ENCODE measurements around the gene CELF4. TPM values are rescaled to one million over a fixed set of nuclear protein-coding genes. Genes with fewer than 3 reads are reported as not detected.

The CELF4 gene
- total RNA-seq, 1 experiment from 2014 or later, result 0.40 TPM

DNA sequence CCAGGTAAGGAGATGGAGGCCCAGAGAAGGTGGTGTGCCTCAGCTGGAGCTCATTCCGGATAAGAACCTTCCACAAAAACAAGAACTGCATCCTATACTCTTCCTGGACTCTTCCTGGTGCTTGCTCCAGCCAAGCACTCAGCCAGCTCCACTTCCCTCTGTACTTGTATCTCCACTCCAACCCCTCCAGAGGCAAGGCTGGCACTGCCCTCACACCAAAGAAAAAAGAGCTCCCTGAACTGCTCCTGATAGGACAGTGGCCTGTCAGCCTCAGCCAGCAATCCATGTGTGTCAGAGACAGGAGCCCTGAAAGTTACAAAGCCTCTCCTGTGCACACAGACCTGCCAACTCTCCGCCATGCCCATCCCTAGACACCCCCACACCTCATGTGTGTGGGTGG, 248.1 kb downstream of the CELF4 start:
- H3K9ac ChIP-seq (ENCODE audit: low read length), result no peak overlapping the region
- no peaks in the 10 kb centered on the region for H3K4me1 ChIP-seq (ENCODE audit: insufficient read depth, low read length)
- H3K4me3 ChIP-seq (ENCODE audit: low read length), result no peak overlapping the region
- no peaks in the 10 kb centered on the region for H3K9me2 ChIP-seq (replicated peaks; ENCODE audit: low read length)
- no peak overlapping the region for H3K27ac ChIP-seq (ENCODE audit: low read length)
- H3K9me3 ChIP-seq (ENCODE audit: low read length), result no peaks in the 10 kb centered on the region
- POLR2A ChIA-PET (ENCODE audit: unreplicated experiment), result no interaction called here
- intact Hi-C loops (cut with micrococcal nuclease), result no loop called here
- no peaks in the 10 kb centered on the region for H4K20me1 ChIP-seq (ENCODE audit: low read length)
- no peaks in the 10 kb centered on the region for H3K36me3 ChIP-seq (ENCODE audit: low read depth, low read length)
- H3F3A ChIP-seq (ENCODE audit: low read length, unreplicated experiment), result no peaks in the 10 kb centered on the region
- no TSS peak for BruUV-seq (replicated peaks)
- no peaks in the 10 kb centered on the region for H3K79me2 ChIP-seq (ENCODE audit: low read length)
- no peak overlapping the region for H3K4me2 ChIP-seq (ENCODE audit: low read length)
- H3K27me3 ChIP-seq (ENCODE audit: low read length), result no peaks in the 10 kb centered on the region
- ATAC-seq, result no peak
- CTCF ChIA-PET, result no interaction called here
- no peak for DNase-seq
- no peak overlapping the region for H2AFZ ChIP-seq (ENCODE audit: low read length)
- no peak for TF ChIP-seq EZH2phosphoT487 (IDR thresholded peaks at IDR 0.05; ENCODE audit: borderline replicate concordance, low read length)
- TF ChIP-seq, protein P1, sequence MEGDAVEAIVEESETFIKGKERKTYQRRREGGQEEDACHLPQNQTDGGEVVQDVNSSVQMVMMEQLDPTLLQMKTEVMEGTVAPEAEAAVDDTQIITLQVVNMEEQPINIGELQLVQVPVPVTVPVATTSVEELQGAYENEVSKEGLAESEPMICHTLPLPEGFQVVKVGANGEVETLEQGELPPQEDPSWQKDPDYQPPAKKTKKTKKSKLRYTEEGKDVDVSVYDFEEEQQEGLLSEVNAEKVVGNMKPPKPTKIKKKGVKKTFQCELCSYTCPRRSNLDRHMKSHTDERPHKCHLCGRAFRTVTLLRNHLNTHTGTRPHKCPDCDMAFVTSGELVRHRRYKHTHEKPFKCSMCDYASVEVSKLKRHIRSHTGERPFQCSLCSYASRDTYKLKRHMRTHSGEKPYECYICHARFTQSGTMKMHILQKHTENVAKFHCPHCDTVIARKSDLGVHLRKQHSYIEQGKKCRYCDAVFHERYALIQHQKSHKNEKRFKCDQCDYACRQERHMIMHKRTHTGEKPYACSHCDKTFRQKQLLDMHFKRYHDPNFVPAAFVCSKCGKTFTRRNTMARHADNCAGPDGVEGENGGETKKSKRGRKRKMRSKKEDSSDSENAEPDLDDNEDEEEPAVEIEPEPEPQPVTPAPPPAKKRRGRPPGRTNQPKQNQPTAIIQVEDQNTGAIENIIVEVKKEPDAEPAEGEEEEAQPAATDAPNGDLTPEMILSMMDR (conservative IDR thresholded peaks at IDR 0.05; ENCODE audit: low read depth, low read length), result no peak
- TF ChIP-seq EZH2 (IDR thresholded peaks at IDR 0.05; ENCODE audit: low read length, unreplicated experiment), result no peak

DNA sequence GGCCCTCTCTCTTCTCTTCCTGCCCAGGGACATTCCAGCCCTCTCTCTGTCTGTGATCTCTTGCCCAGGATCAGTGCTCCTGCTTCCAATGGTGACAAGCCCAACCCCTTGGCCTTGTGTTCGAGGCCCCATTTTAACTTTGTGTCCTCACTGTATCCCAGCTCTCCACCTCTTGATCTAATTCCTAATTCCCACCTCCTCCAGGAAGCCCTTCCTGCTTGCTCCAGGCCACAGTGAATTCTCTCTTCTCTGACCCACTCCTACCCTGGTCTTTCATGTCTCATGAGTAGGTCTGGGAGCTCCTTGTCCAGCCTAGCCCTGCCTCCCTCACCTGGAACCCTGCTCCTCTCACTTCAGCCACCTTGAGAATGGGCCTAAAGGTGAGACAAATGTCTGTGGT, 249.1 kb downstream of the CELF4 start:
- H3F3A ChIP-seq (ENCODE audit: low read length, unreplicated experiment), result no peaks in the 10 kb centered on the region
- ChIA-PET CTCF (no interaction called here), POLR2A (ENCODE audit: unreplicated experiment) (no interaction called here)
- ATAC-seq, result no peak
- H3K4me1 ChIP-seq (ENCODE audit: insufficient read depth, low read length), result no peaks in the 10 kb centered on the region
- H3K36me3 ChIP-seq (ENCODE audit: low read depth, low read length), result no peaks in the 10 kb centered on the region
- TF ChIP-seq EZH2phosphoT487 (IDR thresholded peaks at IDR 0.05; ENCODE audit: borderline replicate concordance, low read length), result no peak
- TF ChIP-seq, protein P1 (conservative IDR thresholded peaks at IDR 0.05; ENCODE audit: low read depth, low read length), result no peak
- no peak for TF ChIP-seq EZH2 (IDR thresholded peaks at IDR 0.05; ENCODE audit: low read length, unreplicated experiment)
- no peaks in the 10 kb centered on the region for H3K79me2 ChIP-seq (ENCODE audit: low read length)
- H3K9me2 ChIP-seq (replicated peaks; ENCODE audit: low read length), result no peaks in the 10 kb centered on the region
- no peaks in the 10 kb centered on the region for H4K20me1 ChIP-seq (ENCODE audit: low read length)
- intact Hi-C loops (cut with micrococcal nuclease), result no loop called here
- H3K4me2 ChIP-seq (ENCODE audit: low read length), result no peak overlapping the region
- H3K9ac ChIP-seq (ENCODE audit: low read length), result no peak overlapping the region
- BruUV-seq (replicated peaks), result no TSS peak
- H2AFZ ChIP-seq (ENCODE audit: low read length), result no peak overlapping the region
- no peak for DNase-seq
- no peak overlapping the region for H3K4me3 ChIP-seq (ENCODE audit: low read length)
- no peaks in the 10 kb centered on the region for H3K27me3 ChIP-seq (ENCODE audit: low read length)
- H3K27ac ChIP-seq (ENCODE audit: low read length), result no peak overlapping the region
- H3K9me3 ChIP-seq (ENCODE audit: low read length), result no peaks in the 10 kb centered on the region

DNA sequence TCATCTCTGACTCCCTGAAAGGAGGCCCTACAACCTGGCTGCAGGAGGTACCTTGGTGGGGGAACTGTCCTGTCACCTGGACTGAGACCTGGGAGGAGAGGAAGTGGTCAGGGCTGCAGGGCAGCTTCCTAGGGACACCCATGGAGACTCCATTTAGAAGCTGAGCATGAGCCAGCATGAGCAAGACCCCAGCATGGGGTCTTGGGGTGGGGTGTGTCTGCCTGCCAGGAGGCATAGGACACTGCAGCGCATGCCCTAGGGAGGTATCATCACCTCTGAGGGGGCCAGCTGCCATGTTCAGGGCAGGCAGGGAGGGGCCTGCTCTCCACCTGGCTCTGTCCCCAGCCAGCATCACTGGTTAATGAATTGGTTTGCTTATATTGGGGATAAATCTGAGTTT, 249.7 kb downstream of the CELF4 start:
- Histone ChIP-seq H3K4me1 (ENCODE audit: insufficient read depth, low read length) (no peaks in the 10 kb centered on the region), H3K9me3 (ENCODE audit: low read length) (no peaks in the 10 kb centered on the region), H3K27me3 (ENCODE audit: low read length) (no peaks in the 10 kb centered on the region), H3K27ac (ENCODE audit: low read length) (no peak overlapping the region), H3K9ac (ENCODE audit: low read length) (no peak overlapping the region), H3K9me2 (replicated peaks; ENCODE audit: low read length) (no peaks in the 10 kb centered on the region), H2AFZ (ENCODE audit: low read length) (no peak overlapping the region), H3F3A (ENCODE audit: low read length, unreplicated experiment) (no peaks in the 10 kb centered on the region), H4K20me1 (ENCODE audit: low read length) (no peaks in the 10 kb centered on the region), H3K4me3 (ENCODE audit: low read length) (no peak overlapping the region), H3K36me3 (ENCODE audit: low read depth, low read length) (no peaks in the 10 kb centered on the region), H3K4me2 (ENCODE audit: low read length) (no peak overlapping the region), H3K79me2 (ENCODE audit: low read length) (no peaks in the 10 kb centered on the region)
- ATAC-seq (no peak), DNase-seq (no peak)
- POLR2A ChIA-PET (ENCODE audit: unreplicated experiment), result no interaction called here
- no TSS peak for BruUV-seq (replicated peaks)
- CTCF ChIA-PET, result no interaction called here
- intact Hi-C loops (cut with micrococcal nuclease), result no loop called here
- TF ChIP-seq EZH2 (IDR thresholded peaks at IDR 0.05; ENCODE audit: low read length, unreplicated experiment) (no peak), EZH2phosphoT487 (IDR thresholded peaks at IDR 0.05; ENCODE audit: borderline replicate concordance, low read length) (no peak)
- TF ChIP-seq, protein P1 (conservative IDR thresholded peaks at IDR 0.05; ENCODE audit: low read depth, low read length), result no peak

Data from PC-3 (cell line).